ENCODE measurements around the gene ABCC12.

Gene ABCC12

GRCh38 chr16:48125888-48126287, 29.9 kb downstream of the ABCC12 start:
- H3K4me3 ChIP-seq (ENCODE audit: low read depth, low read length), result no peak overlapping the region
- TF ChIP-seq CTCF (IDR thresholded peaks at IDR 0.05; ENCODE audit: insufficient read depth, low read depth, low read length, missing control alignments), result no peak
- DNase-seq (ENCODE audit: low read depth), result no peak

GRCh38 chr16:48124266-48124665, 31.5 kb downstream of the ABCC12 start:
- DNase-seq (ENCODE audit: low read depth), result no peak

GRCh38 chr16:48123104-48123788, 32.5 kb downstream of the ABCC12 start:
- DNase-seq (ENCODE audit: low read depth), result peak; percentile 64
- TF ChIP-seq CTCF (IDR thresholded peaks at IDR 0.05; ENCODE audit: insufficient read depth, low read depth, low read length, missing control alignments), result no peak
- no peak overlapping the region for H3K4me3 ChIP-seq (ENCODE audit: low read depth, low read length)

More at GRCh38 chr16:48124266-48124665, 31.5 kb downstream of the ABCC12 start:
- no peak overlapping the region for H3K4me3 ChIP-seq (ENCODE audit: low read depth, low read length)
- no peak for TF ChIP-seq CTCF (IDR thresholded peaks at IDR 0.05; ENCODE audit: insufficient read depth, low read depth, low read length, missing control alignments)

GRCh38 chr16:48121276-48121675, 34.5 kb downstream of the ABCC12 start:
- no peak for DNase-seq (ENCODE audit: low read depth)
- TF ChIP-seq CTCF (IDR thresholded peaks at IDR 0.05; ENCODE audit: insufficient read depth, low read depth, low read length, missing control alignments), result no peak
- no peak overlapping the region for H3K4me3 ChIP-seq (ENCODE audit: low read depth, low read length)

- DNase-seq (ENCODE audit: low read depth), result no peak
- TF ChIP-seq CTCF (IDR thresholded peaks at IDR 0.05; ENCODE audit: insufficient read depth, low read depth, low read length, missing control alignments), result no peak
- no peak overlapping the region for H3K4me3 ChIP-seq (ENCODE audit: low read depth, low read length)
These were observed 37.0 kb downstream of the ABCC12 start for GRCh38 chr16:48118841-48119240.

GRCh38 chr16:48117217-48118105, 38.3 kb downstream of the ABCC12 start:
- TF ChIP-seq CTCF (IDR thresholded peaks at IDR 0.05; ENCODE audit: insufficient read depth, low read depth, low read length, missing control alignments), result peak; percentile 95
- DNase-seq (ENCODE audit: low read depth), result peak; percentile 78
- no peak overlapping the region for H3K4me3 ChIP-seq (ENCODE audit: low read depth, low read length)

Measured in GM12865 (cell line).